Raji (cell line): ENCODE results near the gene RRM1.

Experiments used
- POLR2A ChIP-seq: IDR thresholded peaks from 2 replicates; pipeline ENCODE4 v1.6.1; 2011; ENCODE audit warnings: low read depth, low read length, control low read depth; ENCODE audit not compliant: insufficient read depth

Gene RRM1

DNA sequence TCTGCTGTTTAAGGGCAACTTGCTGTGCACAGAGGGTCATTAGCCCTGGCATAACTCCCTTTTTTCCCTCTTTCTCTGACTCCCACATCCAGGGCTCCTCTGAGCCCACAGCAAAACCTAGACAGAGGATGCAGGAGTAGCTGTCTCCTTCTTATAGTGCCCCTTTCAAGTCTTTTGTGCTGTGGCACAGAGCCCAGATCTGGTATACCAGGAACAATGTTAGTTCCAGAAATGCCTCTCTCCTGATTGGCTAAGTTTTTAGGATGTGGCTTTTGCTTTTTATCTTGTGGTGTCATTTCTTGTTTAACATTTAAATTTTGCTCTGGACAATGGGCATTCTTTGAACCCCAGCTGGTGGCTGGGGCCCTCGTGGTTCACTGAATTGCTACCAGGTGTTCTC, 25.6 kb upstream of the RRM1 start:
- no peak for TF ChIP-seq POLR2A

DNA sequence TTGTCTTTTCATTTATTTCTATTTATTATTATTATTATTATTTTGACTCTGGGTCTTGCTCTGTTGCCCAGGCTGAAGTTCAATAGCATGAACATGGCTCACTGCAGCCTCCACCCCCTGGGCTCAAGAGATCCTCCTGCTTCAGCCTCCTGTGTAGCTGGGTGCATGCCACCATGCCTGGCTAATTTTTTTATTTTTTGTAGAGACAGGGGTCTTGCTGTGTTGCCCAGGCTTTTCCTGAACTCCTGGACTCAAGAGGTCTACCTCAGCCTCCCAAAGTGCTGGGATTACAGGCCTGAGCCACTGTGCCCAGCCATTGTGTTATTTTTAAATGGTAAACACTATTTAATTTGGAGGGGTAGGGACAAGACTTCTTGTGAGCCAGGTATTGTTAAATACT, 23.3 kb upstream of the RRM1 start:
- TF ChIP-seq POLR2A = no peak

DNA sequence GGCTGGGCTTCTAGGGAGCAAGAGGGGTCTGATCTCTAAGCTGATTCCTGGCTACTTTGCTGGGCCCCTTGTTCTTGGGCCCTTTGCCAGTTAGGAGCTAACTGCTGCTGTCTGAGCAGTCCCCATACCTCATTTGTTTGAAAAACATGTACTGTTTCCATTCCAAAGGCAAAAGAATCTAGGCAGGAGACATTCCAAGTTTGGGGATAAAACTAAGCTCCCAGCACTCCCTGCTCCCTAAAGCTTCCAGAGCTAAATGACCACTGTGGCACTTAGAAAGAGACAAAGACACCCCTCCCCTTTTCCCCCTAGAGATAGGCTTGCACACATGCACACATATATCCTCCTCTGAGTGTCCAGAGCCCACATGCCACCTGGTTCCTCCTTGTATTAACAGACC, 22.7 kb upstream of the RRM1 start:
- no peak for TF ChIP-seq POLR2A

DNA sequence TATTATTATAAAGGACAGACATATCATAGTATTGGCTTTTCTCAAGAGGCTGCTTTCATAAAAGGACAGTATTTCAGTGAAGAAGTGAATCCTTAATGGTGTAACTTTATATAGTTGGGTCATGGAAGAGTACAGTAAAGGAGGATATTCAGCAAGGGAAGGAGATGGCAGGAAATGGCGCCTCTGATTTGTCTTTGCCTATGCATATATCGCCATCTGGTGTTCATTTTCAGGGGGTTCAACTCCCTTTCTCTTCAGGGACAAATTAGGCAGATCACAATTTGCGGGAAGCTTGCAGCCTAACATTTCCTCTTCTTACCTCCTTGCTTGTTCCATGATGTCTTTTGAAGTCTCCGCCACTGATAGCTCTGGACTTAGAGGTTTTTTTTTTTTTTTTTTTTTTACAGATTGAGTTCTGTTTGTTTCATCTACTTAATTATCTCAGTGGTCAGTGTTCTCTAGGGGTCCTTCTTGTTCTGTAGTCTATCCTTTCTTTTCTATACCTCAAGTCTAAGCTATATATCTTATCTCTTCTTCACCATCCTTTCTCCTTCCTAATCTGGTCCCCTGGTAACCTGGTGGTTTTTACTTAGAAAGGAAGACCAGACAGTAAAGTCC, 21.8 kb upstream of the RRM1 start:
- TF ChIP-seq POLR2A = no peak

DNA sequence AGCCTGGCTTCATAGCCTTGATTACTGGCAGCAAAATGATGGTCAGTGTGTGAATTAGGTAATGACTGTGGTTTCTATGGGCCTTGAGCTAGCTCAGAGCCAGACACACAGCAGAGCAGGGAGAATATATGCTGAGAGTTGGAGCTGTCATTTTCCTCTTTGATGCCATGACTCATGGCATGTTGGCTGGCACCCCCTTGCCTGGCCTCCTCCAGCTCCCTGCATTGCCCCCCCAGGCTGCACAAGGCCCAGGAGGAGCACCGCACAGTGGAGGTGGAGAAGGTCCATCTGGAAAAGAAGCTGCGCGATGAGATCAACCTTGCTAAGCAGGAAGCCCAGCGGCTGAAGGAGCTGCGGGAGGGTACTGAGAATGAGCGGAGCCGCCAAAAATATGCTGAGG, 20.3 kb upstream of the RRM1 start:
- no peak for TF ChIP-seq POLR2A

DNA sequence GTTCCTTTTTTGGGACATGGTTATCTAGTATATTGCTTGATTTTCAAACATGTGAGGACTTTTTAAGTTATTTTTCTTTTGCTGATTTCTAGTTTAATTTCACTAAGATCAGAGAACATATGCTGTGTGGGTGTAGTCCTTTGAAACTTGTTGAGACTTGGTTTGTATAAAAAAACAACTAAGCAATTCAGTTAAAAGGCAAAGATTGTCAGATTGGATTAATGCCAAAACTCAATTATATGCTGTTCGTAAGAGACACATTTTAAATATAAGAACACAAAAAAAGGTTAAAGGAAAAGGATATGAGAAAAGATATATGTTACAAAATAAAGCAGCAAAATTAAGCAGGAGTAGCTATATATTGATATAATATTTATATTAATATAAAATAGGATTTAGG, 17.8 kb upstream of the RRM1 start:
- TF ChIP-seq POLR2A = no peak

DNA sequence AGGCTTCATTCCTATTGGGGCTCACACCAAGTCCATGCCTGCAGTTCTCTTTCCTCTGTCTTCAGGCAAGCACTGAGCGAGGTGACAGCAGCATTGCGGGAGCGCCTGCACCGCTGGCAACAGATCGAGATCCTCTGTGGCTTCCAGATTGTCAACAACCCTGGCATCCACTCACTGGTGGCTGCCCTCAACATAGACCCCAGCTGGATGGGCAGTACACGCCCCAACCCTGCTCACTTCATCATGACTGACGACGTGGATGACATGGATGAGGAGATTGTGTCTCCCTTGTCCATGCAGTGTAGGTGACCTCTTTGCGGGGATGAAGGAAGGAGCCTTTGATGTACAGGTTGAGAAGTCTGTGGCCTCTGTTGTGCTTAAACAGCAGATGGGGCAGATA, 11.4 kb upstream of the RRM1 start:
- TF ChIP-seq POLR2A = no peak

DNA sequence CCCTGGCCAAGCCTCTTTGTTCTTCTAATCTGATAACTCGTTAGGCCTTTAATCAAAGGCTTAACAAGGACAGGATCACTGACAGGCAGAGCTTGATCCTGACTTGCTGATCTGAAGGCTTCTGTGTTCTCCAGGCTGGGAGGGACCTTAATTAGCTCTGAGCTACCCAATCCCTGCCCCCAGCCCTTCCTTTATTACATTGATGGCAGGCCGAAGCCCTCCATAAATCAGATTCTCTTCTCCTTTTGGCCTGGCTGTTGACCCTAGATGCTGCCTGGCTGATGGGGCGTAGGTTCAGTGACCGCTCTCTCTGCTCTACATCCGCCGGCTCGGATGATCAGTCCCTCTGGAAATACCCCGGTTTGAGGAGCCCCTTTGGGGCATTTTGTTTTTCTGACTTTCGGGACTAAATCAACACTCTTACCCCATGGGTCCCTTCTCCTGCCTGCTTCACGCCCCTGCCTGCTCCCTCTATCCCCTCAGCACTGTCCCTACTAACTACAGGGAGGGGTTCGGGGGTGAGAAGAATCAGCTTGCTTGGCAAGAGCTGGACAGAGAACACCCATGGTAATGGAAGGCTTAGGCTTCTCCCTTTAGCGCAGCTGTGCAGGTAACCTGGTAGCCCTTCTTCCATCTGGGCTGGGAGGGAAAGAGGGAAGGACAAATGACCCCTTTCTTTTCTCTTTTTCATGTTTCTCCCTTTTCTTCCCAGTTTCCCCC, 10.0 kb upstream of the RRM1 start:
- TF ChIP-seq POLR2A = no peak

DNA sequence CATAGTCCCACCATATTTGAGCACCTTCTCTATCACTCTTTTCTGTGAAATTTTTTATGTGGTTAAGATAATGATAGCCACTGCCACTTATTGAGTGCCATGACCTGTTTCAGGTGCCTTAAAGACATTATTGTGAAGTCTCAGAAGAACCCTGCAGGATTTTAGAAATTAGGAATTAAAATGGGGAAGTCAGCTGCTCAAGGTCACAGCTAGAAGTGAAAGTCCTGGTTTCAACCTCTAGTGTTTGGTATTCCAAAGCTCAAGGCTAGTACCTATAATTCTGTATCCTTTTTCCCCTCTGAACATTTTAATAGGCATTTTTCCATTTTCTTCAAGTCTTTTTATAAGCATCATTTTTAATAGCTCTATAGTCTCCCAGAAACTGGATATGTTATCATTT, 9.0 kb upstream of the RRM1 start:
- TF ChIP-seq POLR2A = no peak

DNA sequence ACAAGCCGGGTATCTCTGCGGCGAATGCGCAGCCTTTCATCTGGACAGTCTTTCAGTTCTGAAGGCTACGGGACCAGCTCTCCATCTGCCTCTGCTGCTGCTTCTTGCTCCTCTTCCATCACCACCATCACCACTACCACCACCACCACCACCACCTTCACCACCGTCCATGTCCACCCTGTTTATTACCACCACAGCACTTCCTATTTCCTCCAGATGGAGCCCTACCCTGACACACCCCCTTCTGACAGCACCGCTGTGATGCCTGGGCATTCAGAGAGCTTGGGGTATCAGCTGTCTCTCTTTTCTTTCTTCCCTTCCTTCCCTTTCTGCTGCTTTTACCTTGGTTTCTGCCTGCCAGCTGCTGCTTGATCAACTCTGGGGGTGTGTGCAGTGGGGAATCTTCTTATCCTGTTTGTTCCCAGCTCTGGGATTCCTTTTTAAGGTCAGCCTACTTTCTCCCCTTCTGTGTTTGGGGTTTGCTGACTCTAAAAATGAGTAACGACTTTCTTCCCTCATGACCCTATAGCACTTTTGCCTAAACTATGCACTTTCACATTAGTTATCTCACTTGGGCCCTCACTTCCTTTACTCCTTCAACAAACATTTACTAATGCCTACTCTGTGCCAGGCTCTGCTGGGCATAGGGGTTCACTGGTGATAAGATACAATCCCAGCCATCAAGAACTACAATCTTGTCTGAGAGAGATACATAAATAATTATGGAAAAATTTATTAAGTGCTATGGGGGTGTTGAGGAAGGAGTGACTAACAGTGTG, 7.8 kb upstream of the RRM1 start:
- TF ChIP-seq POLR2A = no peak

DNA sequence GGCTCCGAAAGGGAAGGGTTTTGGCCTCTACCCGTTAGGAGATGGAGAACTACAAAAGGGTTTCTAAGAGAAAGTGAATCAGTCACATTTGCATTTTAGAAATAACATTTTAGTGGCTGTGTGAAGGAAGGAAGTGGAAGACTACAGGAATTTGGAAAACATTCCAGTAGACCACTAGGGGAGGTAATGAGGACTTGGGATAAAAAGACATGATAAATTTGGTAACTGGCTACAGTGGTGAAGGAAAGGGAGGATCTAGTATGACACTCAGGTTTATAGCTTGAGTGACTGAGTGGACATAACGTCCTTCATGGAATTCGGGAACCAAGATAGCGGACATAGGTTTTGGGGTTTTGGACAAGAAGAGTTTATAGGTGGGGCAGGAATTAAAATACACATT, 7.0 kb upstream of the RRM1 start:
- TF ChIP-seq POLR2A = no peak

DNA sequence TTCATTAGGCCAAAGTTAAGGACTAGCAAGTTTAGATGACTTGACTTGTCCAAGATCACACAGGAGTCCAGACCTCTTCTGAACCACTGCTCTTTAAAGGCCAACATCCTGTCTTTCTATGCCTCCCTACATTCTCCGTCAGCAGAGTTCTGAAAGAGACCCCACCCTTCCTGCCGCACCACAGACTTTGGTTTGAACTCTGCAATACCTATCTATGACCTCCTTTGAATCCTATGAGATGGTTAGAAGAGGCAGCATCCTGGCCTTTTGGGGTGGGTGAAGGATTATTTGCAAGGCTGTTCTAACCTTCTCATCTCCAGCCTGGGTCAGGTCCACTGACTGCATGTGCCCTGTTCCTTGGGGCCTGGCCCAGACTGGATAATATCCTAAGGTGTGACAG, 4.3 kb upstream of the RRM1 start:
- TF ChIP-seq POLR2A = no peak

DNA sequence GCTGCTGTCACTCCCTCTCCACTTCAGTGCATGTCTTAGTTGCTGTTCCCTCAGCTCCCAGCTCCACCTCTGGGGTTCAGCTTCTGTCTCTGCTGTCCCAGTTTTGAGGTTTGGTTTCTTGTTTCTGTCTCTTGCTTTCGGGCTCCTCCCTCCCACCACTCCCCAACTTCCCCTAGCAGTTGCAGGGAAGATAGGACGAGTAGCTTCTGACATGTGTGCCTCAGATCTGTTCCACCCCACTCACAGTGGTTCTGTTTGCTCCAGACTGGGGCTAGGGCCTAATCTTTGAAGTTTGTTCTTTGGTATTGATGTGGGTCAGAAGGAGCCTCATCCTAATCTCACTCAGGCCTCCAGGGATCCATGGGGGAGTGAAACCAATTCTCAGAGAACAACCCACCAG, 2.6 kb upstream of the RRM1 start:
- no peak for TF ChIP-seq POLR2A

DNA sequence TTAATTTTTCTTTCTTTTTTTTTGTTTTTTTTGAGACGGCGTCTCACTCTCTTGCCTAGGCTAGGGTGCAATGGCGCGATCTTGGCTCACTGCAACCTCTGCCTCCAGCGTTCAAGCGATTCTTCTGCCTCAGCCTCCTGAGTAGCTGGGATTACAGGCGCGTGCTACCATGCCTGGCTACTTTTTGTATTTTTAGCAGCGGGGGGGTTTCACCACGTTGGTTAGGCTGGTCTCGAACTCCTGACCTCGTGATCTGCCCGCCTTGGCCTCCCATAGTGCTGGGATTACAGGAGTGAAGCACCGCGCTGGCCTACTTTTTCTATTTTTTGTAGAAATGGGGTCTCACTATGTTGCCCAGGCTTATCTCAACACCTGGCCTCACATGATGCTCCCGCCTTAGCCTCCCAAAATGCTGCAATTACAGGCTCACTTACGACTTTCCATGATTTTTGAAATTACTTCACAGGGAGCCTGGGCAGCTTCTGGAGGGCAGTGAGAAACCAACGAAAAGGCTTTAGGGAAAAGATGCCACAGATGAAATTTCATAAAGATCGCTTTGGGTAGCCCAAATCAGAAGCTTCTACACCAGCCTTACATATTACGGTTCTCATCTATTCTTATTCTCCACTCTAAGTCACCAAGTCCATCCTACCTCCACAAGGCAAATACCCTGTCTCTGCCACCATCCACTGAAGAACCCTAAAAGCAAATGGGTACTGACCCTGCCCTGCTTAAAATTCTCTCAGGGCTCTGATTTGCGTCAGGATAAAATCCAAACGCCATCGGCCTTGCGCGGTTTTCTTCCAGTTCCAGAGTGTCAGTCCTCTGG, 866 bp upstream of the RRM1 start:
- no peak for TF ChIP-seq POLR2A

DNA sequence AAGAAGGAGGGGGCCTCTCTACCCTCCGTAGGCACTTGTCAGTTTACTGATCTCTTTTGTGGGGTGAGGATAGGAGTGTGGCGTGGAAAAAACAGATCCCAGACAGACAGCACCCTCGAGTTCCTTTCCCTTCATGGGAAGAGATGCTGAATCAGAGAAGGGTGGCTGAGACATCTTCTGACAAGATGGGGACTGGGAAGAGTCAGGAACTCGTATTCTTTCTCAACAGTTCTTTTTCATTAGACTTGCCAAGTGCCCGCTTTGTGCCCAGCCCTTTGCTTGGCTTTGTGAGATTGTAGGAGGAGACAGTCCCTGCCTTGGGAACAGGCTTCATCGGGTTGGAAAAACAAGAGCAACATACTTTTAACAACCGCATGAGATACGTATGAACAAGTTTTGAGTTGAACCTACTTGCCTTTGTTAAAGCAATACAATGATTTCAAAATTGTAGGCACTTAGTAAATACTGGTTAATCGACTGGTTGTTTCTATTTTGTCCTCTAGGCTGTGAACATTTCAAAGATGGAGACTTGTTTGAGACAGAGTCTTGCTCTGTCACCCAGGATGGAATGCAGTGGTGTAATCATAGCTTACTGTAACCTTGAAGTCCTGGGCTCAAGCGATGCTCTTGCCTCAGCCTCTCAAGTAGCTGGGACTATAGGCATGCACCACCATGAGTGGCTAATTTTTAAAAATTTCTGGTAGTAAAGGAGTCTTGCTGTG, 1.1 kb downstream of the RRM1 start:
- TF ChIP-seq POLR2A = no peak
